Measurements from ENCODE around the gene MAMDC4.
"Not testable (repeated sequence)": the region's sequence is repeated elsewhere in the genome, so short reads cannot be mapped to it uniquely, and the experiment has no call there.

Gene MAMDC4

DNA sequence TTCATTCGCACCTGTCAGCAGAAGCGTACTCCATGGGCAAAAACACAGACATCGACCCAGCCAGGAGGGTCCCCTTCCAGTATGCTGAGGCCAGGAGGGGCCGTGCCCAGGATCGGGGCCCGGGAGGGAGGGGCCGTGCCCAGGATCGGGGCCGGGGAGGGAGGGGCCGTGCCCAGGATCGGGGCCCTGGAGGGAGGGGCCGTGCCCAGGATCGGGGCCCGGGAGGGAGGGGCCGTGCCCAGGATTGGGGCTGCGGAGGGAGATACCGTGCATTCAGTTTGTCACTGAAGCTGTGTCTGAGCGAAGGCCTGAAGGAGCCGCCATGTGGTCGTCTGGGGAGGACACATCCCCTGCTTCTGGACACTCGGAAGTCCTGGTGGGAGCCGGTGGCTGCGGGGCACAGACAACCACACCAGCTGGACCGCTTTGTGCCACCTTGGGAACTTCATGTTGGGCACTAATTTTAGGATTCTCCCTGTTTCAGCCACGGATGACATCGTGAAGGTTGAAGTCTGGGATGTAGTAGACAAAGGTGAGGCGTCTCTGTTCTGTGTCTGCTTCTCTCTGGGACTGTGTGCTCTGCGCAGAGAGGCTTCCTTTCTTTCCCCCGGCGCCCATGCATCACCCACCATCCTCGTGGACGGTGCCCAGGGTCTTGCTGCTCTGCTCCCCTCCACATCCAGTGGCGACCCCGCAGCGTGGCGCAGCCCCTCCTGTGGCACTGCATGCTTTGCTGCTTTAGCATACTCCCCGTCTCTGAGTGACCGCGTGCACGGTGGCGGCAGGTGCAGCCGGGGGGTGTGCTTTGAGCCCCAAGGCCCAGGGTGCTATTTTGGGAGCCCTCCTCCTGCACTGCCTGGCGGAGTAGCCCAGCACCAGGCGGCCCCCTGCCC lies 26.6 kb upstream of the MAMDC4 start:
- DNase-seq (ENCODE audit: low spot score) = no peak

DNA sequence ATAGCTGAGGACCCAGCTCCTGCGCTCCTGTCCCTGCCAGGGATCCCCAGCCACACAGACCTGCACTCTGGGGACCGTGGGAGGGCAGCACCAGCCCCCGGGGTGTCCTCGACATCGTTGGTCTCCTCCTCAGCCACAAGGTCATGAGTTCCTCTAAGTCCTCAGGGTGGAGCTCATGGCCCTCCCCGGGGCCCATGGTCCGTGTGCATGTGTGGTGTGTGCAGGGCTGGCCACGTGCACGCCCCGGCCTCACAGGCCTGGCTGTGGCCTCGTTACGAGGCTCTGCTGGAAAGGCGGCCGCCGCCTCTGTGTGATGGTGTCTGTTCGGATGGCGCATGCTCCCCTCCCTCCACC lies 26.0 kb upstream of the MAMDC4 start:
- DNase-seq (ENCODE audit: low spot score) = no peak

DNA sequence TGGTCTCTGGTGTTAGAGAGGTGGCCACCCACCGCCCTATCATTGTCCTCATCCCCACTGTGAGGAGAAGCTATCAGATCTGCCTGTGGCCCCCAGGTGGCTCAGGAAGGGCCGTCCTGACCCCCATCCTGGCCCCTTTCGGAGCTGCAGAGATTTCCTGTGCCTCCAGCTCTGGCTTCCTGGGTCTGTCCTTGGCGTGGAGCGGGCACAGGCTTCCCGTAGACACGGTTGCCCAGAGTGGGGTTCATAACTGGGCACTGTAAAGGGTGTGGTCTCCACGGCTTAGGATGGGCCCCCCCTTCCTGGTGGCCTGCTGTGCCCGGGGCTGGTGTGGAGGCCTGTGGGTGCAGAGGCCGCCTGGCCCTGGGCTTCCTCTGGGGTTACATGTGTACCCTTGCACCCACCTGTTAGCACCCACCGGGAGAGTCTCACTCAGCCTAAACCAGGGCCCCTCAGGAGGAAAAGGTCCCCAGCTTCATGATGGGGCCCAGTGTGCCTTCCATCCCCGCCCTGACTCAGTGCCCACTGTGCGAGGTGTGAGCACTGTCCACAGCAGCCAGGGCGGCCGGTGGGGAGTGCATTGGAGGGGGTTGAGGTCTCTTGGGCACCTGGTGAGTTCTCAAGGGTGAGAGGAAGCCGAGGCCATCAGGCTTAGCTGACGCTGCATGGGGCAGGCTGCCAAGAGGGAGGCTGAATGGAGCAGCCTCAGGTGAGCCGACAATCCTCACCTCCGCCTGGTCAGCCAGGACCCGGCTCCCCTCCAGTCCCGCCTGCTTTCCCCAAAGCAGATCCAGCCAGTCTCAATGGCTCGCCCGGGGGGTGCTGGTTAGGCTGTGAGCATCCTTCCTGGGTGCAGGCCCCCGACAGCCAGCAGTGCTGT lies 25.2 kb upstream of the MAMDC4 start:
- no peak for DNase-seq (ENCODE audit: low spot score)

DNA sequence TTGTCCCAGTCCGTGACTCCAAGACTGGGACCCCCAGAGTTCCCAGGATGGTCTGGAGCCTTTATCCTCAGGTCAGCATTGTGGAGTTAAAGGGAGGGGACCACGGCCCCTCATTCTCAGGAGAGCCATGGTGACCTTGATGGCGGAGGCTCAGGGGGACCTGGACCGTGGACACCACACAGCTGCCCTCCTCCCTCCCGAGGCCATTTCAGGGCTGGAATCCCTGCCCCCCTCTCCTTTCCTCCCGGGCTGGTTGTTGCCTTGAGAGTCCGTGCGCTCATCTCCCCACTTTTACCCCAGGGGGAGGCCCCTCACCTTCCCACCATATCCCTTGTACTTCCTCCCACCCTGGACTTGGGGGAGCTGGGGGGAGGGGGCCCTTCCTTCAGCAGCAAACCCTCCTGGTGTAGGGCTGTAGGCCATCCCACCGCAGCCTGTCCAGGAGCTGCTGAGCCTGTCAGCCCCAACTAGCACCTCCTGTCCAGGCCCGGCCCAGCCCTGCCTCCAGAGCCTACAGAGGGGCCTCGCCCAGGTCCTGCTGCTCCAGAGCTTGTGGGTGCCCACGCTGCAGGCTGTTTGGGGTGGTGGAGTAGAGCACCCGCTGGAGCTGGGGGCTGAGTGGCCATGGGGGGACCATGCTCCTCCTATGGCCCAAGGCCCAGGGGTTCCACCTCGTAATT lies 24.2 kb upstream of the MAMDC4 start:
- DNase-seq (ENCODE audit: low spot score) = no peak

DNA sequence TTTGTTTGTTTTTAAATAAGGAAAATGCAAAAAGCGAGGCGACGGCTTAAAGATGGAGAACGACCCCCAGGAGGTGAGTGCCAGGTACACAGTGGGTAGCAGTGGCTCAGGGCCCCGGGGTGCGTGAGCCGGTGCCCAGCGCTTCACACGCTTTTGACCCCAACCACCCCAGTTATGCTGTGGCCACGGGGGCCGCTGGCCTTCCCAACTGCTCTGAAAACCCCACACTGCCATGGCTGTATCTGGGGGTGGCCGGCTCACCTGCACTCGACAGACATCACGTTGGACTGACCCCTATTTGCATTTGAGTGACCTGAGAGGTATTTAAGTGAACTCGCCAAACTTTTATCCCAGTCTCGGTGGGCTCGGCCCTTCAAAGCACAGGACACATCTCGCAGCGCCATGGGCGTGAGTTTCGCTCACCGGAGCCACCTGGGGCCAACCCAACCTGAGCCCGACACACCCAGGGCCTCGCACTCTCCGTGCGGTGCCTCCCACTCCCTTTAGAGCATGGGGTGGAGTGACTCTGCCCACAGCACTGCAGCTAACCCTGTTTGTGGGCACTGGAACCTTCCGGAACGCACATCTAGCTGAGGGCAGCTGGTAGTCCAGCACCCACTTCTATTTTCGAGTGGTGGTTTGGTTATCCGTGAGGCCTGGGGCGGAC lies 23.5 kb upstream of the MAMDC4 start:
- no peak for DNase-seq (ENCODE audit: low spot score)

DNA sequence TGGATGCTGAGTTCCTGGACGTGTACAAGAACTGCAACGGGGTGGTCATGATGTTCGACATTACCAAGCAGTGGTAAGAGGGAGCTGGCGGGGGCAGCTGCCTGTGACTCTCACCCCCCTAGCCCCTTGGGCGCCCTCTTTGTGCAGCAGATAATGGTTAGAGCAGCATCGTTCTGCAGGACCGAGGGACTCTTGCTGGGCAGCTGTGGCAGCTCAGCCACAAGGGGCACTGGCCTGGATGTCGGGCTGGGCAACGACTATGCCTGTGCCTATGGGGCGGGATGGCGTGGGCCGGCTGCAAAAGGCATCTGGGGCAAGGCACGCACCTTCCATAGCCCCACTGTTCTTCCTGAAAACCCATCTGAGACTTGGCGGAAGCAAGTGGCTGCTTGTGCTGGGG lies 22.7 kb upstream of the MAMDC4 start:
- DNase-seq (ENCODE audit: low spot score) = no peak

DNA sequence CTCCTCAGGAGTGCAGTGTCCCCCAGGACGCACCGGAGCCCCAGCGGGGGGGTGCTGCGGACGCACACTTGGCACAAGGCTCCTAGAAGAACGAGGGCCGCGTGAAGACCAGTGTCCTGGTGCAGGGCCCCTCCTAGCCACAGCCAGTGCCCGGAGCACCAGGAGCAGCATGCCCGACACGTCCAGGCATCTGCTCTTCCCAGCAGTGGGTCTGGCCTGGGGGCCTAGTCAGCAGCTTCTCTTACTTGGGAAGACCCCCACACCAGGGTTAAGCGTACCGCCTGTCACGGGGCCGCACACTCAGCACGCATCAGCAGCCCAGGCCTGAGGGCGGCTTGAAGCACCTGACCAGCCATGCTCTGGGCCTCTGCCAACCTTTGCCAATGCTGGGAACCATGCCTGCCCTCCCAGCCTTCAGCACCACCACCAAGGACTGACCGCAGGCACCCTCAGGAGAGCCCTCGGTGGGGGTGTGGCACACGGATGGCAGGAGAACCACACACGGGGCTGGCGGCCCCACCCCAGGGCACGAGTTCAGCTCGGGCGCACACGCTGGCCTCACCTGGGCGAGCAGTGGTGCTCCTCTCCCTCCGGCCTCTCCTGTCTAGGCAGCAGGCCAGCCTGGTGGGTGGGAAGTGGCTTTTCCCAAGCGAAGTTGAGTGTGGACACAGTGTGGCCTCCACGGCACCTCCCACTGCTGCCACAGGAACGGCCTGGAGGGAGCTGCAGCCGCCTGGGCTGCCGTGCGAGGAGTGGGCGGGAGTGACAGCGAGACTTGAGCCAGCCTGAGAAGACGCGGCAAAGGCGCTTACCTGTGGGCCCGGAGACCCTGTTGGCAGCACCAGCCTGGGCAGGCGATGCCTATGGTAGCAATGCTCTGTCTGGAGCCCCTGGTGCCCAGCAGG lies 21.9 kb upstream of the MAMDC4 start:
- no peak for DNase-seq (ENCODE audit: low spot score)

DNA sequence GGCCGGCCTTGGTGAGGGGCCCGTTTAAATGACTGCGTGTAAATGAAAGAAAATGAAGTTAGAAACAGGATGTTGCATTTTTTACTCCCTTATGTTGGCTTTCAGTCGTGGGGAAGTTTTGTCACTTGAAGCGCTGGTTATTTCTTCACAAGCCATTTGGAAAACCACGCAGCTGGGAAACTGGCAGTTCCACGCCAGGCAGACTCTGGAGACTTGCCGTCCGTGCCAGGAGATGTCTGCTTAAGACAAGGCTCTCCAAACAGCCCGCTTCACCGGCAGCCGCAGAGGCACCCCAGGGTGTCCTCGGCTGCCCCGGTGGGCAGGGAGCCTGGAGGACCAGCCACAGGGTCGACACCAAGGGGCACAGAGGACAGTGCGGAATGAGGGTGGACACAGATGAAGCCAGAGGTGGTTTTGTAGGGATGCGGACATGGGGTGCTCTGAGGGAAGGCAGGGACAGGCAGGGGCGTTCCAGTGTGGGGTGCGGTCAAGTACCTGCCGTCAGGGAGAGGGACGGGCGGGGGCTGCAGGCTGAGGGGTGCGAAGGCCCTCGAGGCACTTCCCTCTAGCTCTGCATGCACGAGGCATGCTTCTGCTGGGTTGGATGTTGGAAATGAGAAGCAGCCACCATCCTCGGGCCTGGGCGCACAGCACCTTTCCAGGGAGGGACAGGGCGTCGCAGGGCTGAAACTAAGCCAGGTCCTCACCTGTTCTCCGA lies 21.0 kb upstream of the MAMDC4 start:
- no peak for DNase-seq (ENCODE audit: low spot score)

DNA sequence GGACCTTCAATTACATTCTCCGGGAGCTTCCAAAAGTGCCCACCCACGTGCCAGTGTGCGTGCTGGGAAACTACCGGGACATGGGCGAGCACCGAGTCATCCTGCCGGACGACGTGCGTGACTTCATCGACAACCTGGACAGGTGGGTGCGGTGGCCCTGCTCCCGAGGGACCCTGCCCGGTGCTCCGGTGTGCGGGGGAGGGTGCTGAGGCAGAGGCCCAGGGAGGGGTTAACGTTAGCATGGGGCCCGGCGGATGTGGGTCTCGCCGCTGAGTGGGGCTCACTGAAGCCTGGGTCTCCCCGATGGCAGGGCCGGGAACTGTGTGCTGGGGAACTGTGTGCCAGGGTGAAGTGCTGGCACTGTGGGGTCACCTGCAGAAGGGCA lies 20.4 kb upstream of the MAMDC4 start:
- DNase-seq (ENCODE audit: low spot score) = no peak

DNA sequence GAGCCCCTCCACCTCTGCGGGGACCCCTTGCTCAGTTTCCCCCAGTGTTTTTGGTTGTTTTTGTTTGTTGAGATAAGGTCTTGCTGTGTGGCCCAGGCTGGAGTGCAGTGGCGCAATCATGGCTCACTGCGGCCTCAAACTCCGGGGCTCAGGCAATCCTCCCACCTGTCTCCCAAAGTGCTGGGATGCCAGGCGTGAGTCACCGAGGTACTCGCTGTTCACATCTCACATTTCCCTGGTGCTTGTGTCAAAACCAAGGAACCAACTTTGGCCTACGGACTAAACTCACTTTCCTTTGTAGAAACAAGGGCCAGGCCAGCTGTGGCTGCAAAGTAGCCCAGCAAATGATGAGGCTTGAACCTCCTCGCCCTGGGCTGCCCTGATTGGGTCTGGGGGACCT lies 19.6 kb upstream of the MAMDC4 start:
- DNase-seq (ENCODE audit: low spot score) = no peak

DNA sequence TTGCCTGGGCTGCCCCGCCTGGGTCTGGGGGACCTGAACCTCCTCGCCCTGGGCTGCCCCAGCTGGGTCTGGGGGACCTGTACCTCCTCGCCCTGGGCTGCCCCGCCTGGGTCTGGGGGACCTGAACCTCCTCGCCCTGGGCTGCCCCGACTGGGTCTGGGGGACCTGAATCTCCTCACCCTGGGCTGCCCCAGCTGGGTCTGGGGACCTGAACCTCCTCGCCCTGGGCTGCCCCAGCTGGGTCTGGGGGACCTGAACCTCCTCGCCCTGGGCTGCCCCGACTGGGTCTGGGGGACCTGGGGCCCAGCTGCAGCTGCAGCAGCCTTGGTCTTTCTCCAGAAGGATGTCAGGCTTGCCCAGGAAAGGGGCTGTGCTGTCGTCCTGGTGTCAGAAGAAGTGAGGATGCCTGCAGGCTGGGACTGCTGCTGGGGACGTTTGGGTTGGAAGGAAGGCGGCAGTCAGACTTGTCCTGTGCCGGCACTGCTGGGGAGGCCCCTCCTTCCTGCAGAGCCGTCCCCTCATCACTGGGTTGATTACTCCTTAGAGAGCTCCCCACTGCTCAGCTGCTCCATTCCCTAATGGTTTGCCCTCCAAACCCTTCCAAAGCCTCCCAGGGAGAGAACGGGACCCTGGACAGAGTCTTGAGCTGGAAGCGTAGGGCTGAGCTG lies 18.6 kb upstream of the MAMDC4 start:
- DNase-seq (ENCODE audit: low spot score) = not testable (repeated sequence)

DNA sequence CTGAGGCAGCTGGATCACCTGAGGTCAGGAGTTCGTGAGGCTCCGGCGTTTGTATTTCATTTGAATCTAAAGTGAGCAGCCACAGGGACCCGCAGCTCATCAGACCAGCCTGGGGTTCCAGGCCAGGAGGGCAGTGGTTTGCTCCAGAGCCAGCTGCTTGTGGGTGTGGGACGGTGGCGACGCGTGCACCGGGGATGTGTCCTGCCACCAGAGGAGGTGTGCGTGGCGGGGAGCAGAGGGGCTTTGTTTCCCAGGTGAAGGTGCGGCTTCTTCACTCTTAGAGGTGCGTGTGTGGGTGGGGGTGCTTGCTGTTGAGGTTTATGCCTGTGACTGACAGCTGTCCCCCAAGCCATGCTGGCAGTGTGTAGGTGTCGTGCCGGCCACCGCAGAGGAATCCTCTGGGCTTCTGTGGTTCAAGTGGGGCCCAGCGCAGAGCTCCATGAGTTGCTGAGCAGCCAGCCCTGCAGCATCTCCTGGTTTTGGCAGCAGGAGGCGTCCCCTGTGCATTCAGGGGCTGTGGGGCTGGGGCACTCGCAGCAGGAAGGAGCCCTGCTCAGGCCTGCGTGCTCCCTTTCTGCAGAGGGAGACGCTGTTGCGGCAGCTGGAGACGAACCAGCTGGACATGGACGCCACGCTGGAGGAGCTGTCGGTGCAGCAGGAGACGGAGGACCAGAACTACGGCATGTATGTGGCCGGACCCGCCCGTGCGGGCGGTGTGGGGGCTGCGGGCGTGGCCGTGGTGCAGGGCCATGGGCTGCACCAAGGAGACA lies 16.8 kb upstream of the MAMDC4 start:
- no peak for DNase-seq (ENCODE audit: low spot score)

DNA sequence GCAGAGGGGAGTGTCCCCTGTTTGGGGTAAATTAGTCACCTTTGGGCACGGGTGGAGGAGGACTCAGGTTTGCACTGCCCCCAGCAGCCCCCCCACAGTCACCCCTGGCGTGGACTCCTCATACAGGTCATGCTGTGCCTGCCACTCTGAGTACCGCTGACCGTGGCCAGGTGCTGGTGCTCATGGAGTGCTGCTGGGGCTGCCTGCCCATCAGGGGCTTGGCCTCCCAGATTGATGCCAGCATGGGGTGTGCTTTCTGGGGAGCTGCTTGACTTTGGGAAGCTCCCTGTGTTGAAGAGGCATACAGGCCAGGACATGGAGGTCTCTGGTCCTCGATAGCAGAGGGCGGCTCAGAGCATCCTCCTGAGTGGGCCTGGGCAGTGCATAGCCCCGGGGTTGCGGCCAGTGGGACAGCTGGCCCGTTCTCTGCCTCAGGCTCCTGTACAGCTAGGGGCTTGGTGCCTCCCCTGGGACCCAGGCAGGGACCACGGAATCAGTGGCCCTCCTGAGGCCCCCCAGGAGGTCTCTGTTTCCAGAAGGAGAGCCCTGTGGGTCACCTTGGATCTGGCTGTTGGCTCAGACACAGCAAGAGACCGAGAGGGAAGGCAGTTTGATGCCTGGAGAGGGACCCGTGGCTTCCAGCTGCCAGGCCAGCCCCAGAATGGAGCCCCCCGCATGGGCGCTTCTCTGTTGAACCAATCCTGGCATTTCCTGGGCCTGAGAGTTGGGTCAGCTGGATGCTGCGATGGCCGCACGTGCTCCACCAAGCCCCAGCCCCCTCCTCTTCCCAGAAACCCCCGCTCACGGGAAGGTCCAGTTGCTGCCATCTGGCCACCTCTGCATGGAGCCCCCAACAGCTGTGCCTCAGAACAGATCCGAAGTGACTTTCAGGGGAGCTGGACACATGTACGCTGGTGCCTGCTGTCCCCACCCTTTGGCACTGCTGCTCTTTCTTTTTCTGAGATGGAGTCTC lies 15.9 kb upstream of the MAMDC4 start:
- no peak for DNase-seq (ENCODE audit: low spot score)

DNA sequence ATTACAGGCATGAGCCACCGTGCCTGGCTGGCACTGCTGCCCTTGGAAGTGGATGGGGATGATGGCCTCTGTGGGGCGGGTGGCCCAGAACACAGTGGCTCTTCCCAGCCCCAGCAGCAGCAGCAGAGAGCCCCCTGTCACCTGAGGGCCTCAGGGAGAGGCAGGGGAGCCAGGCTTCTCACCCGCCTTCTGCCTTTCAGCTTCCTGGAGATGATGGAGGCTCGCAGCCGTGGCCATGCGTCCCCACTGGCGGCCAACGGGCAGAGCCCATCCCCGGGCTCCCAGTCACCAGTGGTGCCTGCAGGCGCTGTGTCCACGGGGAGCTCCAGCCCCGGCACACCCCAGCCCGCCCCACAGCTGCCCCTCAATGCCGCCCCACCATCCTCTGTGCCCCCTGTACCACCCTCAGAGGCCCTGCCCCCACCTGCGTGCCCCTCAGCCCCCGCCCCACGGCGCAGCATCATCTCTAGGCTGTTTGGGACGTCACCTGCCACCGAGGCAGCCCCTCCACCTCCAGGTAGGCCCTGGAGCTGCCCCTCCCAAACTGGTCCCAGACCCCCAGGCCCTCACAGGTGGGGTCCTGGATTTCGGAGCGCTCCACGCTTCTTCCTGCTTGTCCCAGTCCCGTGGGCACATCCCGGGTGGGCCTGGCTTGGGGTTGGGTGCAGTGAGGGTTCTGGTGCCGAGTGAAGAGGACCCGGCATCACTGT lies 14.8 kb upstream of the MAMDC4 start:
- DNase-seq (ENCODE audit: low spot score) = no peak

DNA sequence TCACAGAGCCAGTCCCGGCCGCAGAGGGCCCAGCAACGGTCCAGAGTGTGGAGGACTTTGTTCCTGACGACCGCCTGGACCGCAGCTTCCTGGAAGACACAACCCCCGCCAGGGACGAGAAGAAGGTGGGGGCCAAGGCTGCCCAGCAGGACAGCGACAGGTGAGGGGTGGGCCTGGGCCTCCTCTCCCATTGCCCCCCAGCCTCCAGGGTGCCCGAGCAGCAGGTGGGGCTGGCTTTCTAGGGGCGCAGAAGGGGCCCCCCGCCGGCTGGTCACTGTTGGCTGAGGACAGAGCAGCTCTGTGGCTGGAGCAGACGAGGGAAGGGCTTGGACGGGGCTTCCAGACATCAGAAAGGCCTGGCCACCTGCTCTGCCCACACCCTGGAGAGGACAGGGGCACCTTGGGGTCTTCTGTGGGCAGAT lies 14.3 kb upstream of the MAMDC4 start:
- DNase-seq (ENCODE audit: low spot score) = not testable (repeated sequence)

DNA sequence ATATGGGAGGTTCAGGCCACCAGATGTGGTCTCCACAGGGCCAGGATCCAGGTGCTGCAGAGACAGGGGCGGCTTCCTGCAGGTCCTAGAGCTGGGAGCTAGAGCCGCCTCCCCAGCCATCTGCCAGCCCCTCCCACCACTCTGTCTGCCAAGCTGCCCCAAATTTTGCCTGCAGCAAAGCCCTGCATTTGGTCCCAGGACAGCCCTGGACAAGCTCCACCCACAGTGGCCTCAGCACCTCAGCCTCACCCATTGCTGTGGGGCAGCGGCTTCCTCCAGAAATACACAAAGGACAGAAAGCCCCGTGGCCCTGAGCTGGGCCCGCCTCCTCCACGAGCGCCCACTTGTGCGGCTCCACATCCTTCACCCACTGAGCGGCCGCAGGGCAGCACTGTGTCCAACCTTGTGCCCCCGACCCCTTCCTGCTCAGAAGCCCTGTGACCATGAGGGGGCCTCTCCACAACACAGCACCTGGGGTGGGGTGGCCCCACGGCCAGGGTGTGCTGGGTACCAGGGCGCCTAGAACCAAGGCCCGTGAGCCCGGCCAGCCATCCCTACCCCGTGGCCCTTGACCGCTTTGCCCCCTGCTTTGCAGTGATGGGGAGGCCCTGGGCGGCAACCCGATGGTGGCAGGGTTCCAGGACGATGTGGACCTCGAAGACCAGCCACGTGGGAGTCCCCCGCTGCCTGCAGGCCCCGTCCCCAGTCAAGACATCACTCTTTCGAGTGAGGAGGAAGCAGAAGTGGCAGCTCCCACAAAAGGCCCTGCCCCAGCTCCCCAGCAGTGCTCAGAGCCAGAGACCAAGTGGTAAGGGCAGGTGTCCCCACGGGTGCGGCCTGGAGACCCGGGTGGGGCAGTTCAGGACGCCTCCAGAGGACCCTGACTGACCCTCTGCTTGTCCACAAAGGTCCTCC lies 13.6 kb upstream of the MAMDC4 start:
- no peak for DNase-seq (ENCODE audit: low spot score)

Measured in AG08396 (cell line).